Suprapubic skin (tissue), 4 donors: ENCODE data around the gene CCDC188. TPM values are rescaled to one million over a fixed set of nuclear protein-coding genes. Genes with fewer than 3 reads are reported as not detected.

Experiments
- DNase-seq, 2 donors: peaks; one replicate each; pipeline ENCODE4 v3.0.0-alpha.2; 2019; ENCODE audit warnings: low spot score in 2 of 2
- H3K27ac ChIP-seq: fragments of 200-600 bp; sonication (generic); one replicate; pipeline ENCODE4 v1.5.1; 2019
- H3K27me3 ChIP-seq: fragments of 200-600 bp; sonication (generic); one replicate; pipeline ENCODE4 v1.5.1; 2019
- H3K36me3 ChIP-seq: fragments of 200-600 bp; sonication (generic); one replicate; pipeline ENCODE4 v1.5.1; 2019
- H3K4me1 ChIP-seq: fragments of 200-600 bp; sonication (generic); one replicate; pipeline ENCODE4 v1.5.1; 2019
- H3K4me3 ChIP-seq: fragments of 200-600 bp; sonication (generic); one replicate; pipeline ENCODE4 v1.5.1; 2019; ENCODE audit warnings: mild to moderate bottlenecking
- H3K9me3 ChIP-seq: fragments of 200-600 bp; sonication (generic); one replicate; pipeline ENCODE4 v1.5.1; 2019
- CTCF ChIP-seq, 2 donors: fragments of 200-600 bp in 1 of 2; fragments of 450-650 bp in 1 of 2; sonication (generic) in 1 of 2; IDR thresholded peaks; one replicate each; pipeline ENCODE4 v1.5.1; 2016 to 2019; ENCODE audit warnings: antibody characterized with exemption in 2 of 2, mild to moderate bottlenecking in 1 of 2, moderate library complexity in 1 of 2
- EP300 ChIP-seq: sonication (generic); formaldehyde crosslinking; IDR thresholded peaks from one replicate; pipeline ENCODE4 v1.6.1; 2017; ENCODE audit warnings: antibody characterized with exemption
- POLR2A ChIP-seq, 2 donors: fragments of 450-650 bp; IDR thresholded peaks; one replicate each; pipeline ENCODE4 v1.6.1; 2017; ENCODE audit warnings: antibody characterized with exemption in 2 of 2, mild to moderate bottlenecking in 2 of 2, moderate library complexity in 2 of 2
- POLR2AphosphoS5 ChIP-seq, 3 donors: sonication (generic); formaldehyde crosslinking; IDR thresholded peaks; one replicate each; pipeline ENCODE4 v1.6.1; 2017; ENCODE audit warnings: antibody characterized with exemption in 3 of 3
- WGBS: methylation state at CpG from one replicate; pipeline ENCODE4 v1.1.5; 2018; 5-methylcytosine and 5-hydroxymethylcytosine counted together
- total RNA-seq, 4 donors: library from RNA; depleted of rRNA; stranded (reverse); fragments of >200 nt; gene quantifications; one replicate each; pipeline ENCODE4 v1.1.0, GENCODE V29; 2016

CCDC188 gene
- total RNA-seq, 4 donors from 2014 or later: 0.34 TPM; not detected in 3

DNA sequence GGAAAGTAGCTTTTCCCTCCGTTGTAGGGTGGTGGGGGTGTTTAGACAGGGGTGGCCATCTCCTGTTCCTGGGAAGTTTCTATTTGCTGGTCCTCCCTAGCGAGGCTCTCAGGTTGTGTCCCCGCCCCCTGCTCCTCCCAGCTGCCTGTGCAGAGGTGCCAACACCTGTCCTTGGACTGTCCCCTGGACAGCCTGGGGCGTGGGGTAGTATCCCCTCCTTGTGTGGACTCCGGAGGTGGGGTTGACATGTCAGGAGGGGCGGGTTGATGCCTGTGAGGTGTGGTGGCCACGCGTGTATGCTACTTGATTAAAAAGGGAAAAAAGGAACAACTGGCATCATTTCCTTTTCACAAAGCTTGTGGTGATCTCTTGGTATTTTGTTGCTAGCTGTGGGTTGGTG, 49.2 kb downstream of the CCDC188 start:
- no peak for DNase-seq
- 82% methylated on average over 8 of the region's 8 CpGs for WGBS
- Histone ChIP-seq H3K9me3 (peaks cover 3% of the 10 kb centered on the region), H3K4me1 (peaks cover 3% of the 10 kb centered on the region), H3K36me3 (peaks cover 75% of the 10 kb centered on the region), H3K27me3 (no peaks in the 10 kb centered on the region), H3K27ac (no peak overlapping the region), H3K4me3 (no peak overlapping the region)
- TF ChIP-seq POLR2A (IDR thresholded peaks at IDR 0.05) (no peak), EP300 (no peak), POLR2AphosphoS5 (IDR thresholded peaks at IDR 0.05) (no peak), CTCF (IDR thresholded peaks at IDR 0.05) (no peak)

DNA sequence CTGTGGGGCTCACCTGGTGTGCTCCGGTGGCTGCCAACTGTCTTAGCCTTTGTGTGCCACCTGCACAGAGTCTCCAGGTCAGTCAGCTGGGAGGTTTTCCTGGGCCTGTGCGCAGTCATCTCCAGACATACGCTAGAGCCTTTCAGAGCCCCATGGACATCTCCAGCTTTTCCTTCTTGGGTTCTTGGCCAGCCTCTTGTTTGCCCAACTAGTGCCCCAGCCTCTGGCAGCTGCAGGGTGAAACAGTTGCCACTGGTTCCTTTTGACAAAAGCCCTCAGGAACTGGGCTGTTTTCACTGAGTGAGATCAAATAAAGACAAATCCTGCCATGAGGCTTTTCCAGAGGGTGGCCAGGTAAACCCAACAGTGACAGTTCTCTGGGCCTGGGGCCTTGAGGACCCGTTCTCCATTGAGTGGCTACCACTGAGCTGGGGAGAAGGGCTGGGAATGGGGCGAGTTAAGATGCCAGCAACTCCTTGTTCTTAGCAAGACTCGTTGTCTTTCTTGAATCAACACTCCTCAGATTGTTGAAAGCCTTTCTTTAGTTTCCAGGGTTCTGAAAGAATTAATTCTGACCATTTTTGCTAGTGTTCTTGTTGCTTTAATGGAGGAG, 51.6 kb downstream of the CCDC188 start:
- no peak for DNase-seq
- H3K27me3 ChIP-seq: no peaks in the 10 kb centered on the region
- TF ChIP-seq CTCF (IDR thresholded peaks at IDR 0.05) (no peak), EP300 (no peak), POLR2A (IDR thresholded peaks at IDR 0.05) (no peak), POLR2AphosphoS5 (IDR thresholded peaks at IDR 0.05) (no peak)
- peaks cover 76% of the 10 kb centered on the region for H3K36me3 ChIP-seq
- peaks cover 3% of the 10 kb centered on the region for H3K4me1 ChIP-seq
- 99% methylated on average over 5 of the region's 6 CpGs for WGBS
- H3K27ac ChIP-seq: no peak overlapping the region
- H3K4me3 ChIP-seq: no peak overlapping the region
- peaks cover 4% of the 10 kb centered on the region for H3K9me3 ChIP-seq

Other genes with a start within 250 kb of the CCDC188 start
- gene COMT, start 209.3 kb downstream of the CCDC188 start, total RNA-seq: 100 to 1,000 TPM; 206 to 293 (median 246) TPM
- 10 to 100 TPM in 2 of 4 donors, 1 to 10 TPM in 2; 8.4 to 33.2 (median 15.7) TPM for gene TXNRD2, start 209.2 kb downstream of the CCDC188 start, total RNA-seq
- 10 to 100 TPM; 22.9 to 38.4 (median 26.0) TPM for gene ARVCF, start 134.2 kb downstream of the CCDC188 start, total RNA-seq
- gene TANGO2, start 129.9 kb downstream of the CCDC188 start, total RNA-seq: 10 to 100 TPM; 23.1 to 31.9 (median 26.8) TPM
- 10 to 100 TPM; 22.4 to 69.1 (median 38.0) TPM for gene DGCR8, start 70.8 kb downstream of the CCDC188 start, total RNA-seq
- gene RANBP1, start 35.0 kb downstream of the CCDC188 start, total RNA-seq: 100 to 1,000 TPM; 107 to 150 (median 119) TPM
- gene TRMT2A, start 33.8 kb downstream of the CCDC188 start, total RNA-seq: 10 to 100 TPM; 52.0 to 98.6 (median 55.7) TPM
- gene ZDHHC8, start 19.3 kb downstream of the CCDC188 start, total RNA-seq: 10 to 100 TPM; 26.0 to 64.2 (median 34.9) TPM
- 10 to 100 TPM in 1 of 4 donors, 1 to 10 TPM in 3; 5.0 to 12.2 (median 9.2) TPM for gene RTN4R, start 117.3 kb upstream of the CCDC188 start, total RNA-seq
- 10 to 100 TPM; 45.9 to 75.2 (median 63.0) TPM for gene DGCR6L, start 169.0 kb upstream of the CCDC188 start, total RNA-seq
- gene ZNF74, start 243.1 kb upstream of the CCDC188 start, total RNA-seq: 10 to 100 TPM in 3 of 4 donors, 1 to 10 TPM in 1; 9.3 to 17.5 (median 10.5) TPM